Stimulated activated CD8-positive, alpha-beta memory T cell treated with anti-CD3 and anti-CD28 coated beads, Interleukin-15, amount 100 ng/mL, for 1 hour (primary cell): Measurements from ENCODE around the gene FCAMR.

Experiments used
- DNase-seq: peaks from one replicate; pipeline ENCODE4 v3.0.0-alpha.2; 2020; ENCODE audit warnings: low read depth

FCAMR gene

DNA sequence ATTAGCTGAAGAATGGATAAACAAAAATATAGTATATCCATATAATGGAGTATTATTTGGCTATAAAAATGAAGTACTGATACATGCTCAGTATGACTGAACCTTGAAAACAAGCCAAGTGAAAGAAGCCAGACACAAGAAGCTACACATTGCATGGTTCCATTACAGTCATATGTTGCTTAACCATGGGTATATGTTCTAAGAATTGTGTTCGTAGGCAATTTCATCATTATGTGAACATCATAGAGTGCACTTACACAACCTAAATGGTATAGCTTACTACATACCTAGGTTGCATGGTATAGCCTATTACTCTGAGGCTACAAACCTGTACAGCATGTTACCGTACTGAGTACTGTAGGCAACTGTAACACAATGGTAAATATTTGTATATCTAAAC is 28.6 kb upstream of the FCAMR start:
- no peak for DNase-seq

DNA sequence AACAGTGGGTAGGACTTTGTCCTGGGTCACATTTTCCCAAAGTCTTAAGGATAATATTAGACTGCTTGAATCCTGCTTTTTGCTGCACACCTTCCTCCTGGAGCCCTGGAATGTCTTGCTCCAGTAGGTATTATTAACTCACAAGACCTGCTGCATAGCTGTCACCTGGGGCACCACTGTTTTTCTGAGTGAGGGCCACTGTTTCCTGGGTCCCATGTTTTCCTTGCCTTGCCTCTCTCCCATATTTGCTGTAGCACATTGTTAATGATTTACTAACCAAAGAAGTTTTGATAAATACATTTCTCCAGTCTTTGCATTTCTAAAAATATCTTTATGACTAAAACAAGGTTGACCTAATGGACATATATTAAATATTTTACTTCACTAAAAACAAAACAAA is 22.5 kb upstream of the FCAMR start:
- no peak for DNase-seq

DNA sequence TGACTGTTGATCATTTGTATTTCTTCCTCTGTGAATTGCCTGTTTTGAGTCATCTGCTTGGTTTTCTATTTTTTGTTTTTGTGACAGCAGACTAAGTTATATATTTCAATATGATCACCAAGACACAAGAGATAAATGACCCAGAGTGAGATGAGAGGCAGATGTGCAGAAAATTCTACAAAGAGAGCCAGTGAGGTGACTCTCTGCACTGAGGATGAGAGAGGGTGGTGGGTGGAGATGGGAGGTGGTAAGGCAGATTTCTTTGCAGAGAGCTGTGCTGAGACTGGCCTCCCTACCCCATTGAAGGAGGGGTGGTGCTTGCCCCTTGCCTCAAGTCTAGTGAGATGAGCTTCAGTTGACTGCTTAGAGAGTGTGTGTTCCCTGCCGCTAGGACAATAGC is 17.6 kb upstream of the FCAMR start:
- DNase-seq: no peak

- no peak for DNase-seq
Measured at GRCh38 chr1:206986885-206987284, 16.6 kb upstream of the FCAMR start.

DNA sequence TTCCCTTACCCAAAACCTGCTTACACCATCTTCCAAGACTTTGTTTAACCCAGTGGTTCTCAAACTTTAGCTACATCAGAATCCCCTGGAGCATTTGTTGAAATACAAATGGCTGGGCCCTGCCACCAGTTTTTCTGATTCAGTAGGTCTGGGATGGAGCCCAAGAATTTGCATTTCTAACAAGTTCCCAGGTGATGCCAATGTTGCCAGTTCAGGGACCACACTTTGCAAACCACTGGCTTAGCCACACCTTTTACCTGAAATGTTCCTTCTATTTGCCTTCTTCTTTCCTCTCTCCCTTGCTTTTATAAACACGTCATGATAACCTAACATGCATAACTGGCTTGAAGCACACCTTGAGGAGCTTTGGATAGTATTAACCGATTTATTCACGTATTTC is 16.1 kb upstream of the FCAMR start:
- no peak for DNase-seq

DNA sequence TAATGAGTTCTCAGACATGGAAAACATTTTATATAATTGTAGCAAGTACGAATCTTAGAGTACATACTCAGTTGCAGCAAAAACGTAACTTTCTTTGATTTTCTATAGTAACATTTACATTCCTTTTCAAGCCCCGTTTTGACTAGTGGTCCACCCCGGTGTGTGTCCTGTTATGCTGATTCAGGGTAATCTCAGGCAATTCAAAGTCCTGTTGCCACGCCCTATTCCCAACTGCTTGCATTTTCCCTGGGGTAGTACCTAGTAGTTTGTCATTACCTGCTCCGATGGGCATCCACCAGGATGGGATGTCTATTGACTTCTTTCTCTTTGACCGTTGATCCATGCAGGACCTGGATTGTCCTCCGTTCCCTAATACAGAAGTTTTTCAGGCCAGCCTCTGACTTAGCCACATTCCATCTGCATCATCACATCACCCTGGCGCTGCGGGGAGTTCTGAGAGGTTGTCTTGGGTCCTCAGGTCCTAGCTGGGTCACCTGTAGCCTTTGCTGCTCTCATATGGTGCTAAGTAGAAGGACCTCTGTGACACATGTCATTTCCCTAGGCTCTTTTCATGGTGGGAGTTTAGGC is 15.0 kb upstream of the FCAMR start:
- no peak for DNase-seq

GRCh38 chr1:206982216-206982615 is 12.0 kb upstream of the FCAMR start:
- peak; percentile 49 for DNase-seq

DNA sequence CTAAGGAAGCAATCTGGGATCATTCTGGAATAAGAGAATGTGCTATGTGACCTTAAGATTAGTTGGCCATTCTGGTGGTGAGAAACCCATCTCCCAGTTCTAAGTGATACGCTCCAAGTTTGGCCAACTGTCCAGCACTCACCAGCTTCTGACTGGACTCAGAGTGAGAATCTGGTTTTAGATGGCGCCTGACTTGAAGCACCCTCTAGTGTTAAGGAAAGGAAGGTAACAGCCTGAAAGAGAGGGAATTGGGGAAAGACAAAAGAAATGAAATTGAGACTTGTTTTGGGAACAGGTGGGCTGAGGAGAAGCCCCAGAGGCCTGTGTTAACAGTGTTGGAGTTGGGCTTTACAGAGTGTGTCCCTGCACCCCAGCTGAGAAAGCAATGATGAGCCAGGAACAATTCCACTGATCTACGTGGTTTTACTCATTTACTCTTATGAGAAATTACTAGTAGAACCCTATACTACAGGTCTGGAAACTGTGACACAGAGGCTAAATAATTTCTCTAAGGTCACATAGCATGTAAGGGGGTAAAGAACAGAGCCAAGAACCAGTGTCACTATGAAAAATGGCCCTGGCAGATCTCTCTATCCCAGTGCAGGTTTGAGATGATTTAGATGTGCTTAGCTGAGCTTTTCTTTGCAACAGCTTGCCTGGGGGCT is 9.3 kb upstream of the FCAMR start:
- DNase-seq: no peak

- no peak for DNase-seq
Measured at GRCh38 chr1:206978259-206978658, 8.0 kb upstream of the FCAMR start.

DNA sequence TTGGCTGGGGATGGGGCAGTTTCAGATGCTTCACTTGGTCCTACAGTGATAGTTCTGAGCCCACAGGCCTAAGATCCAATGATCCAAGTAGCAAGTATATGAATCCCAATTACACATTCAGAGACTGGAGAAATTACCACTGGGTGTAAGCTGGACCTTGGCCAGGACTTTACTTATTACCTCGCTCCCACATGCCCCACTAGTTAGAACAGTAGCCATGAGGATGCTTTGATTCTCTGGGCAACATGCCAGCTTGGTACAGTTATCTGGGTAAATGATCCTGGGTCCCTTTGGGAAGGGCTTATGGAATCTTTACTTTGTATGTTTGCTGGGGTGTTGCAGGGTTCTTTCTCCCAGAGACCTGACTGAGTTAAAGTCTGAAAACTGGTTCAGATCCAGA is 5.0 kb upstream of the FCAMR start:
- DNase-seq: no peak

DNA sequence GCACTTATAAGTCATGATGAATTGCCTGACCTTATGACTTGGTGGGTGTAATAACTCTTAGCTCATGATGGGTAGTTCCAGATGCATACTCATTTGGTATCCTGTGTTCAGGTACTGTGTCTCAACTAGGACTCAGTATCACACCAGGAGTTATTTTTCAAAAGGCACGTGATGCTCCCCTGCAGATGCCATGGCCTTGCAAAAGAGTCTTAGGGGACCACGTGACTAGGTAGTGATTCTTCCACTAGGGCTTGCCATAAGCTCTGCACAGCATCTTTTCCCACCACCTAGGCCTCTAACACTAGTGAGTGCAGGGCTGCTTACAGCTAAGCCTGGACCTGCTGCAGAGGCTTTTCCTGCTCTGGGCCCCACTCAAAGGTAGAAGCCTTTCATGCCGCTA is 3.9 kb upstream of the FCAMR start:
- no peak for DNase-seq

- DNase-seq: no peak
Measured at GRCh38 chr1:206972728-206973127, 2.5 kb upstream of the FCAMR start.

DNA sequence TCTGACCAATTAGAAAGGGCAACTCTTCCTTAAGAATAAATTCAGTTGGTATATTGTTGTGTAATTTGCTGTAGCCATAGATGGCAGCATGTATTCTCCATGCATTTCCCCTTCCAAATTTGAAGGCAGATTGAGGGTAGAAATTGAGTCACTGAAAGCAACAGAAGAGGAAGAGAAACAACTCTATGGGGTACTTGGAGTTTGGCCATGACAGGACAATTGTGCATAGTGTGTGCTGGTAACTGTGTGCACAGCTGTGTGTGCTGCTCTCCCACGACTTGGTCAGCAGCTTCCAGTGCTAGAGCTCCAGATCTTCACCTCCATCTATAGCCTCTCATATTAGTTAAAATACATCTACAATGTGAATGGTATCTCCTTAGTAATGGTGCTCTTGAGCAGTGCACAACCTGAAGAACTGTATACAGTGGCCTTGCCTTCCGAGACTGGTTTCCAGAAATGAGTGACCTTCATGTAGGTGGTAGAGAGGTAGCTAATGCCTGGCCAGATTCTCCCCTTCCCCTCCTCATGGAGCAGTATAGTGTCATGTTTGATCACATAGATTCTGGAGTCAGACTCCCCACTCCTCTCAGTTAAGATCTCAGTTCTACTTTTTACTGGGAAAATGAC is 882 bp upstream of the FCAMR start:
- DNase-seq: no peak

DNA sequence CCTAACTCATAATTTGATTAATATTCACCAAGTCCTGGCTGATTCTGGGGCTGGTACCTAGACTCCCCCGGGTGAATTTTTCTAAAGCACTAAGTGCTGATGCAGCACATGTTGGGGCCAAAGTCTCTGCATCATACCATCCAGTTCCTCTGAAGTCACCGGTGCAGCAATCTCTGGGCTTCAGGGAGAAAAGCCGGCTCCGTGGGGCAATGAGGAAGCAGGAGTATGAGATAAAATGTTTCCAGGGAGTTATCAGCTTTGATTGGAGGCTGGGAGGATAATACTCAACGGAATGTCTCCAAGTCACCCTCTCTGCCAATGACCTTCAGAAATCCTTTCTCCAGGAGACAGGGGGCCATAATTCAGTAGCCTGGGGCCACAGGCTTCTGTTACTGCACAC is 1.2 kb downstream of the FCAMR start:
- no peak for DNase-seq

DNA sequence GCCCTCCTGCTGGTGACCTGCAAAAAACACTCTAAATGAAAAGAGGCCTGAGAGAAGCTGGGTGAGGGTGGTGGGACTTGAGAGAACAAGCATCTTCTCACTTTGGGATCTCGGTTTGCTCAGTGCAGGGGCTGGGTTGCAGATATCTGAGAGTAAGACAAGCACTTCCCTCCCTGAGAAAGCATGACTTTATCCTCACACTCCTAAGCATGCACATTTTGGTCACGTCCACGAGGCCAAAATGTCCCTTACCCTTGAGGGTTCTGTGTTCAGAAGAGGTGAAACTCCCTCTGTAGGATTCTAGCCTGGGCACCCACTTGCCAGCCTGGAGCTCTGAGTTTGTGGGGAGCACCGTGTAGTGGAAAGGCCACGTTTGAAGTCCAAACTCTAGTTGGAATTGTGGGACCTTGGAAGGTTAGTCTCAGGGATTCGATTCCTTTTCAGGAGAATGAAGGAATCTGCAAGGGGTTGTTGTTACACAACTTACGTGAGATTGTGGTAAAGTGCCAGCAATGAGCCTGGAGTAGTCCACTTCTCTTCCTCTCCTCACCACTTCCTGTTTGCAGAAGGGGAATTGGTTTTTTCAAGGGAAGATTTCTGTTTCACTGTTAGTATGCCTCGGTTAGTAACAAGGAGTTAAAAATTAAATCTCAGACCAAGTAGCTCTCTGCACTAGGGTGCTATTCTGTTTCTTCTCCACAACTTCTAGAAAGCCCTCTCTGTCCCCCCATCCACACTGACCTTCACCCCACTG is 3.0 kb downstream of the FCAMR start:
- no peak for DNase-seq

DNA sequence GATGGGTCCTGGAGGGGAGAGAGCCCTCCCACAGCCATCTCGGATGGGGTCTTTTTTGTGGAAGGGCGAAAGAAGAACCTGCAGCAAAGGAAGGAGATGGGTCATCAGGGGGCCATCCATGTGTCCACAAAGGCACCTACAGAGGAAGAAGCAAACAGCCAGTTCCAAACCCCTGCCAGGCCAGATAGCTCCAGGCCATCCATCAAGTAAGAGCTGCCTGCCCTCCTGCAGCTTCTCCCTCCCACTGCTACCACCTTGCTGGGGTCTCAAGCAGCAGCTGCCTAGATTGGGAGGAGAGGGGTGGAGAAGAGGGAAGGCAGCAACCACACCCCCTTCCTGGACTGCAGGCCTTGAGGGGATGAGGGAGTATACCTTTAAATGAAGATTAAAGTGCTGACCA is 4.5 kb downstream of the FCAMR start:
- DNase-seq: no peak

DNA sequence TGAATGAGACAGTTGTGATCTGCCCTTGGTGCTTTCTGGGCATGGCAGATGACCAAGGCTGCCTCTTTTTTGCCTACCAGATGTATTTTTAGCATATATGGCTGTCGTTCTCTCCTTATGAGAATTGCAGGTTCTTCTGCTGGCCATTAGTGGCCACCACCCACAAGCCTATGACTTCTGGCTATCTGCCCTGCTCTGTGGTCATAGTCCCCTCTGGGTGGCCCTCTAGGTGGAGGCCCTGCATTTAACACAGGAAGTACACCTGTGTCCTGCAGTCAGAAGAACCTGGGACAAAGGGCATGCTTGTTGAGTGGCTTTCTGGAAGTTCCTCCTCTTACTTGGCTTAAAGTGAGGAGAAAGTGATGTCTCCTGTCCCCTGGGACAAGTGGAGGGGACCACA is 6.5 kb downstream of the FCAMR start:
- DNase-seq: no peak

DNA sequence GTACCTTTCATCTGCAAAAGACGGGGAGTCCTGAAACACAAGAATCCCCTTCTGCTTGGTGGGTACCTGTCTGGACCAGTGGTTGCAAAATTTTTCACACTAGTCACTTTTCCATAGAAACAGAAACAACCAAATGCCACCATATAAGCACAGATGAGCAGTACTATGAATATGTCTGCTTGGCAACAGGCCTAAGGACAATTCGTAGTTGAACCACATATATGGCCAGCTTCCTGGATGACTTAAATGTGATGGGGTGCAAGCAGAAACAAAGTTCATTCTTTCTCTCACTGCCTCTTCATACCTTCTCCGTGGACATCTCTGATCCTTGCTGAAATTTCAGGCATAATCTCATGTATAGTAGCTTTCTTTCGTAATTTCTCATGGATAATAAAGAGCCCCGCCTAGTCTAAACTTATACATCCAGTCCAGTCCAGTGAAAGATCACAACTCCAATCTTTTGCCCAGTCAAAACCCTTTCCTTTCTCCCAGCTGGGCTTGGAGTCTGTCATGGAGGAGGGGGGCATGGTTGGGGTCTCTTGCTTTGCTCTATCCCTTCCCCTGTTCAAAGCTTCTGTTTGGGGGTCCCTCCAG is 7.0 kb downstream of the FCAMR start:
- DNase-seq: no peak

DNA sequence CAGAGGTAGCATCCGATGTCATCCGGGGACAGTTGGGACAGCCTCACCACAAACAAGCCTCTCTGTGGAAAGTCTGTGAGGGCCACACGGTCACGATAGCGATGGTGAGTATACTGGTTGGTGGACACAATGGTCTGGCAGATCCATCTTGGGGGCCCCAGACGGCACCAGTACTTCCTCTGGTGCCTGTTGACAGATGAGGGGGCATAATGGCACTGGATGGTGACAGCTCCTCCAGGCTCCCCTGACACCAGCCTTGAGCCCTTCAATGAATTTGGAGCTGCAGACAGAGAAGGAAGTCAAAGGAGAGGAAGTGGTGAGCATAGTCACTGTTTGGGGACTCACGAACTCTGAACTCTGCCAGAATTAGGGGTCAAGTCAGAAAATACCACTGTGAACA is 8.0 kb downstream of the FCAMR start:
- no peak for DNase-seq

GRCh38 chr1:206961668-206962067 is 8.6 kb downstream of the FCAMR start:
- DNase-seq: no peak

- no peak for DNase-seq
Measured at GRCh38 chr1:206960676-206961386, 9.4 kb downstream of the FCAMR start.

DNA sequence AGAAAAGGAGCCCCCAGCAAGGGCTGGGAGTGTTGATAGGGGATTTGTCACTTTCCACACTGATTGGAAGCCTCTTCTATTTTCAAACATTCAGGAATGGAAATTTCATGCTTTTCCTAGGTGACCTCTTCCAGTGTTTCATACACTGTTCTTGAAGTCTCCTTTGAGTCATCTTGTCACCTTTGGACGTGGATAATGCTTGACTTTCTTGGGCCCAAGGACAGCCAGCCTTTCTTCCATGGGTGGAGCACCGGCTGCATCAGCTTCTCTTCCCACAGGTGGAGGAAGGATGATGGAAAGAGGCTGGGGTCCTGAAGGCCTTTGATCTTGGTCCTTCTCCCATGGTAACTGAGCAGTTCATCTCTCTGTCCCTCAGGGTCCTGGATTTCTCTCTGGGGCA is 12.1 kb downstream of the FCAMR start:
- no peak for DNase-seq
